Activated CD8-positive, alpha-beta memory T cell treated with anti-CD3 and anti-CD28 coated beads, Interleukin-2, amount 50 U/mL, for 1 hour (primary cell): ENCODE data around the gene EFCAB14.
"Not testable (repeated sequence)": the region's sequence is repeated elsewhere in the genome, so short reads cannot be mapped to it uniquely, and the experiment has no call there.

Source experiments
- DNase-seq: peaks from one replicate; pipeline ENCODE4 v3.0.0-alpha.2; 2020; ENCODE audit errors: extremely low read depth

Gene EFCAB14

DNA sequence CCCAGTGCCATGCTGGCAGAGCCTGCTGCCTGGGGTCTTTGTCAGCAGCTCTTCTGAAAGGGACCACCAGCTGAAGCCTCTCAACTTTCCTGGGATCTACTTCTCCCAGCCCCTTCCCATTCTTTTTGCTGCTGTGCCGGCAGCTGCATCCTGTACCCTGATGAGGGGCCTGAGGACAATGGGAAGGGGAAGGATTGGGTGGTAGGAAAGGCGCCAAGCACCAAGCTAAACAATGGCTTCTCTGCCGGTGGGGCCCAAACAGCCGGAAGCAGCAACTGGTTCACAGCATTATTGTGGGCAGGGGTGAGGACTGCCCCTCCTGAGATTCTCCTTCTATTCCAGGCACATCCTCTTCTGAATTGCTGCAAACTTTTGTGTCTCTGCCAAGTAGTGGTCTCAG lies 5.0 kb upstream of the EFCAB14 start:
- DNase-seq: no peak

DNA sequence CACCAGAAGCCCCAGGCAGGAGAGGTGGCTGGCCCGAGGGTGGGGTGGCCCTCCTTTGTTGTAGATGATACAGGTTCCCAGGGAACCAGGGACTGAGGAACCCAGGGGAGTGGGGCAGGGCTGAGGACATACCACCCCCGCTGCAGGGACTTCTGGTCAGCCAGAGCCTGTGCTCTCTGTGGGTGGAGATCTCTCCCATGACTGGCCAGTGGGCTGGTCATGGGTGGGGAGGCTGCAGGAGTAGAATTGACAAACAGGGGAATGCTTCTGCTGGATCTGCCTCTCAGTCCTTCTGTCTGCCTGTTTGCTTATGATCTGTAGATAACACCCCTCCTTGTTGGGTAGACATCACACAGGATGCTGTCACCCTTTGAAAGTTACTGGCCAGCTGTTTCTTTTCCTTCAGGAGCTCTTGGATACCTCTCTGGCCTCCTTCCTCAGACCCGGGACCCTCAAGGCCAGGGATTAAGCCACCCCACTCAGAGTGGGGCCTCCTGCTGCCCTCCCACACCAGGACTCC lies 2.8 kb upstream of the EFCAB14 start:
- DNase-seq: no peak

DNA sequence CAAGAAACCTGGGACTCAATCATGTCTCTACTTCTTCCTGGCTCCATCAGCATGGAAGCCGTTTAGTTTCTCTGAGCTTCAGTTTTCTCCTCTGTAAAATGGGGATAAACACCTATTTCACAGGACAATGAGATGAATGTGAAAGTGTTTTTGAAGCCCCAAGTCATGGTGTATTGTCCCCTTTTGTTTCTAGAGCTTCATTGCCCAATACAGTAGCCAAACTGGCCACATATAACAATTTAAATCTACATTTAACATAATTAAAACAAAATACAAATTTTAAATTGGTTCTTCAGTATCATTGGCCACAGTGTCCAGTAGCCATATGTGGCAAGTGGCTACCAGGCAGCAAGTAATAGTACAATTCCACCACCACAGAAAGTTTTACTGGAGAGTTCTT lies 2.3 kb upstream of the EFCAB14 start:
- DNase-seq: no peak

DNA sequence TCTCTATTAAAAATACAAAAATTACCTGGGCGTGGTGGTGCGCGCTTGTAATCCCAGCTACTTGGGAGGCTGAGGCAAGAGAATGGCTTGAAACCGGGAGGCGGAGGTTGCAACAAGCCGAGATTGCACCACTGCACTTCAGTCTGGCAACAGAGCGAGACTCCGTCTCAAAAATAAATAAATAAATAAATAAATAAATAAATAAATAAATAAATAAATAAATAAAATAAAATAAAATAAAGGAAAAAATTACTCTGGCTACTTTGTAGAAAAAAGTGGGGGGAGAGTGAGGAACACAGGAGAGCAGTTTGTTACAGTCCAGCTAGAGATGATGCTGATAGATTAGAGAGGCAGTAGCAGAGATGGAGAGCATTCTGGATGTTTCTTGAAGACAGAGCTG lies 1.4 kb upstream of the EFCAB14 start:
- DNase-seq: not testable (repeated sequence)

DNA sequence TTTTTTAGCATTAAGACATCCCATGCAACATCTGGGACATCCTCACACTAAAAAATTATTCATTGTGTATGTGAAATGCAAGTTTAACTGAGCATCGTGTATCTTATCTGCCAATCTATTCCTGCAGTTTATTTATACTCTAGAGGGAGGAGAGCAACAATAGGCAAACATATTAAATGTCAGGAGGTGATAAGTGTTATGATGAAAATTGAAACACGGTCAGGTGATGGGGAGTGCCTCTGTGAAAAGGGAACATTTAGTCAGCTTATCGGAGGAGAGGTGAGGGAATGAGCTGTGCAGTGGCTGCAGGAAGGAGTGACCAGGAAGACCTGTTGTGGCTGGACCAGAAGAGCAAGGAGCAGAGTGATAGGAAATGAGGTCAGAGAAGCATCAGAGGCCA lies 775 bp upstream of the EFCAB14 start:
- DNase-seq: no peak

DNA sequence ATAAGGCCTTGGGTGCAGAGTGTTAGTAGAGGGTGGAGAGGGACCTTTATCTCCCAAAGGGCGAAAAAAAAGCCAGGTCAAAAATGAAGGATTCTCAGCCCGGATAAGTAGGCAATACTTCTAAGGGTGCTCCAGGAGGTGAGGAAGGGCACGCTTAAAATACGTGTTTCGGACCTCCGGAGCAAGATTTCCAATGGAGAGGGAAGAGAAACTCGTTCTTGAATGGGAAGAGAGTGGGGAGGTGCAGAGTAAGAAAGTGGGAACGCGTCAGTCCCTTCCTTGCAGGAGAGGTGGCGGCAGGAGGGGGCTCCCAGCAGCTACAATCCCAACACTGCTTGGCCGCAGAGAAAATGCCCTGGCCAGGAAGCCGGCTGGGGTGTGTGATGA lies 581 bp downstream of the EFCAB14 start:
- DNase-seq: no peak

DNA sequence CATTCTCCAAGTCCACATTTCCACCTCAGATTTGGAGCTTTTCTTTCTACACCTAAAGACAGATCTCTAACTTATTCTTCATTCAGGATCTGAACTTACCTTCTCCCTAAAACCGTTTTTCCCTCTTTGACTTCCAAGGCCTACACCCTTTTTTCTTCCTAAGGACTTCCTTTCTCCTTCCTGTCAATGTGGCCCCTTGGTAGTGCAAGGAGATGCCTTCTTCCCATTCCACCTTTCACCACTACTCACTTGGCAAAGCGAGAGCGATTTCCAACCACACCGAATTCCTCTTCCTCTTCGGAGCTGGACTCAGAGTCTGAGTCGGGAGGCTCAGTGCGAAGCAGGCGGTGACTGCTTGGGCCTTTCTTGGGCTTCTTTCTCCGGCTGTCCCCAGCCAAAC lies 1.3 kb downstream of the EFCAB14 start:
- no peak for DNase-seq

DNA sequence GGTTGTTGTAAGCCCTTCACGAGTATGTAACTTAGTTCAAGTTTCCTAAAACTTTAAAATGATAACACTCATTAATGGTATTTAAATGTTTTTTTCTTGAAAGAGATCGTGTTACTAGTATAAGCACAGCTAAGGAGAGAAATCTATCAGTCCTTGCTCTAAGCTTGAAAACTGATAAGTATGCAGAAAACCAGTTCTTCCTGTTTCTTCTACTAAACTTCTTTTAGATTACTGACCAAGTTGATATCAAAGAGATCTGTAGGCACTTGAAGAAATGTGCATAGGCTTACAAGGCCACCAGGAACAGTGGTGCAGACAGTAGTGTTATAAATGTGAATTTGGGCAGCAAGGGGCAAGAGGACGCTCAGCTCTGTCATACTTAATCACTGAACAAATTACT lies 3.9 kb downstream of the EFCAB14 start:
- no peak for DNase-seq

DNA sequence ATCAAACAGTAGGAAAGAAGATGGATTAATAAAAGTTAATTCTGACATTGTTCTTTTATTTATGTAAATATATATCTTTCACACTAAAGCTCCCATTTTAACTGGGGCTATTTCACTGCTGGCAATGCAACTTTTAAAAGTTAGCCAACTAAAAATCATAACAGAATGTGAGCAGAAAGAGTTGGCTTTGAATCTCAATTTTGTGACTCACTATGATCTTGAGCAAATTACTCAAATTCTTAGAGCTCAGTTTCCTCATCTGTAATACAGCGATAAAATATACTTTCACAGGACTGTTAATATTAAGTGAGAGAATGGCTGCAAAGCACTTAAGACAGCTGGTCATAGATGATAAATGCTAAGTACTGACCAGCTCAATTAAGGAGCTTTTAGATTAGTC lies 10.8 kb downstream of the EFCAB14 start:
- no peak for DNase-seq

DNA sequence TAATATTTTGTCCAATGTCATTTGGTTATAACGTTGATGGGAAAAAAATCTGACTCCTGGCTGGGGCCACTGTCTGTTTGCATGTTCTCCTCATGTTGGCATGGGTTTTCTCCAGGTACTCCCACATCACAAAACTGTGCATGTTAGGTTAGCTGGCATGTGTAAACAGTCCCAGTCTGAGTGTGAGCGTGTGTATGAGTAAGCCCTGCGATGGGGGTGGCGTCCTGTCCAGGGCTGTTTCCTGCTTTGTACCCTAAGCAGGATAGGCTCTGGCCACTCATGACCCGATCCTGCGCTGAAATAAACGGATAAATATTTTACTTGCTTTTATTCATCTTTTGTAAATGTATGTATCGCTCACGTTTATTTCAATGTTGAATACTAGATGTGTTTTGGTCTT lies 13.5 kb downstream of the EFCAB14 start:
- DNase-seq: no peak

DNA sequence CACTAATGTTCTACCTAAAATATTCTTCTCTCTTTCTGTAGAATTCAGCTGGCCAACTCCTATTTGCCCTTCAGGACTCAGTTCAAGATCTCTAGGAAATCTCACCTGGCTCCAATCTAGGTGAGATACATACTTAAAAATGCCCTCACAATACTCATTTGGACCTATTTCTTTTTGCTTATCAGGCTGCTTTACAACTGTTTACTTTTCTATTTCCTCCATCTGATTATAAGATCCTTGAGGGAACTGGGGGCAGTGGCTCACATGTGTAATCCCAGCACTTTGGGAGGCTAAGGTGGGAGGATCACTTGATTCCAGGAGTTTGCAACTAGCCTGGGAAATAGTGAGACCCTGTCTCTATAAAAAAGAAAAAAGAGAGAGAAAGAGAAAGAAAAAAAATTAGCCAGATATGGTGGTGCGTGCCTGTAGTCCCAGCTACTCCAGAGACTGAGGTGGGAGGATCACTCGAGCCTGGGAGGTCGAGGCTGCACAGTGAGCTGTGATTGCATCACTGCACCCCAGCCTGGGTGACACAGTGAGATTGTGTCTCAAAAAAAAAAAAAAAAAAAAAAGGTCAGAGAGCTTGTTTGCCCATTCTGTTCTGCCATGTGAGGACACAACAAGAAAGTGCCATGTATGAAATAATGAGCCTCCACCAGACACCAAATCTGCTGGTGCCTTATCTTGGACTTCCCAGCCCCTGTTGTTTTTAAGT lies 14.8 kb downstream of the EFCAB14 start:
- no peak for DNase-seq

DNA sequence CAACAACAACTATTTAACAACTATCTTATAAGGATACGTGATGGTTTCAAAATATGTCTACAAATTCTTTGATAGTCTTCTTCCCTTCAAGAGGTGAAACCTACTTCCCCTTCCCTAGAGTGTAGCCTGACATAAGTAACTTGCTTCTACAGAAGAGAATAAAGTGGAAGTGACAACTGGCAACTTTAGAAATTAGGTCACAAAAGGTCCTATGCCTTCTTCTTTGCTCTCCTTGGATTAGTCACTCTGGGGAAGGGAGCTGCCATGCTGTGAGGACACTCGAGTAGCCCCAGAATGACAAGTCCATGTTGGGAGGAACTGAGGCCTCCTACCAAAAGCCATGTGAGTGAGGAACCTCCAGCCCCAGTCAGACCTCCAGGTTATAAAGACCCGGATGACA lies 19.2 kb downstream of the EFCAB14 start:
- no peak for DNase-seq

DNA sequence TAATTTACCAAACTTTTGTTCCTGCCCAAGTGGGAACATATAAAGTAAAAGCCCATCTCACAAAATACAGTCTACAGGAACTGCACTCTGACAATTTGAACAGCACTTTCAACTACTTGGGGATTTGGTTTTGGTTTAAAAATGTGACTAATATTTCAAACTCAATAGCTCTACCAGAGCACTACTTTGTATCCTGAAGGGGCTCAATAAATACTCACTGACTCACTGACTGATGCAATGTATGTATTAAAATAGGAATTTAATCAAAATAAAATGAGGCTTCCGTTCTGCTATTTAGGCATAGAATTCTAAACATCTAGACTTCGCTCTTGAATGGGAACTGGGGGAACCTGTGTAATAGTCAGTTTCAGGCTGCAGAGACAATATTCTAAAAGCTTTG lies 21.9 kb downstream of the EFCAB14 start:
- no peak for DNase-seq

DNA sequence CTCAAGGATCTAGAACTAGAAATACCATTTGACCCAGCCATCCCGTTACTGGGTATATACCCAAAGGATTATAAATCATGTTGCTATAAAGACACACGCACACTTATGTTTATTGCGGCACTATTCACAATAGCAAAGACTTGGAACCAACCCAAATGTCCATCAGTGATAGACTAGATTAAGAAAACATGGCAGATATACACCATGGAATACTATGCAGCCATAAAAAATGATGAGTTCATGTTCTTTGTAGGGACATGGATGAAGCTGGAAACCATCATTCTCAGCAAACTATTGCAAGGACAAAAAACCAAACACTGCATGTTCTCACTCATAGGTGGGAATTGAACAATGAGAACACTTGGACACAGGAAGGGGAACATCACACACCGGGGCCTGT lies 24.2 kb downstream of the EFCAB14 start:
- not testable (repeated sequence) for DNase-seq

DNA sequence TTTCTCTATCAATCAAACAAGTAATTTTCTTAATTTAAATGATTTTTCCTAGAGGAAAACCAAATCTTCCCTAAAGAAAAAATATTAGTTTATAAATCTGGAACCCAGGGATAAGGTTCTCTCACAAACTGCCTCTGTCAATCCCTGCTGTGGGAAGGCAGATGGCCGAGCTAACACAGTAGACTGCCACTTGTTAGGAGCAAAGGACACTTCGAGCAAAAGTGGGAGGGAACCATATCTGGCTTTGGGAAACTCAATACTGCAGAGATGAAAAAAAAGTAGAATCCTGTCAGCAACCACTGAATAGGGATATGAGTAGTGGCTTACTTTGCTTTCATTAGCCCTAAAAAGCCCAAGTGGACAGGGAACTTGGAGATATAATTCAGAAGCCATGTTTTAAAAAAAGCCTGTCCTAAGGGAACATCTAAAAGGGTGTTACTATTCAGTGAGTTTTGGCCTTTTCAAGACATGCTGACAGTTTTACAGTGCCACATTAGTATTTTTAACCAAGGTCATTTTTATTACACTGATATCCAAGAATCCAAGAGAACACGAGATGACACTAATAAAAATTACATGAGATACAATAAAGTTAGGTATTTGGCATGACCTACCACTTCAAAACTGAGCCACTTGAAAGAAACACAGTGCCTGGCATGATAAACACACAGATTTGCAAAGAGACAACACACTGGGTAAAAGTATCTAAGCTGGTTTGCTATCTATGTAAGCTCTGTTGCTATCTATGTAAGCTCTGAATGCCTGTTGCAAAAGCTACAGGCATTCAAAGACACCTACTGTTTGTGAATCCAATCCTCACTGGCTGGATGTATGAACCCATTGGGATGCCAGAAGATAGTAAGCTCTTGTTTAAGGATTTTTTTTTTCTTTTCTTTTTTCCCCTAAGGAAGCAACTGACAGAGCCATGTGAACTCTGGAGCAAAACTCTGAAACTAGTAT lies 25.8 kb downstream of the EFCAB14 start:
- DNase-seq: no peak

DNA sequence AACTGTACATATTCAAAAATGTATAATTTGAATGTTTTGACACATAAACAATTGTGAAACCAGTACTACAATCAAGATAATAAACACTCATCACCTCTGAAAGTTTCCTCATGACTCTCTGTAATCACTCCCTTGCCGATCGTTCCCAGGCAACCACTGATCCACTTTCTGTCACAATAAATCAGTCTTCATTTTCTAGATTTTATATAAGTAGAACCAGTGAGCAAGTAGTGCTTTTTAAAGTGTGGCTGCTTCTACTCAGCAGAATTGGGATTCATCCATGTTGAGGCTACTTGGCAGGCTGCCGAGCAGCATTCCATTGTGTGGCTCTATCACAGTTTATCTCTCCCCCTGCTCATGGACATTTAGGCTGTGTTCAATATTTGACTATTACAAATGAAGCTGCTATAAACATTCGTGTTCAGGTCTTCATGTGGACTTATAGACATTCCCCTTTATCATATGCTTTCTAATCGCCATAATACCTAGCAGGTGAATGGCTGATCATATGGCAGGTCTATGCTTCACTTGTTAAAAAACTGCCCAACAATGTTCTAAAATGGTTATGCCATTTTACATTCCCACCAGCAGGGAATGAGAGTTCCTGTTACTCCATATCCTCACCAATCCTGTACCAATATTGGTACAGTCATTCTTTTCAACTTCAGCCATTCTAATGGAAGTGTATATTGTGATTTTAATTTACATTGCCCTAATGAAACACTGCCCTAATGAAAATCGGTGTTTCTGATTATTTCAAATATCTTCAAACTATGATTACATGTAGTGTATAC lies 26.7 kb downstream of the EFCAB14 start:
- DNase-seq: no peak

DNA sequence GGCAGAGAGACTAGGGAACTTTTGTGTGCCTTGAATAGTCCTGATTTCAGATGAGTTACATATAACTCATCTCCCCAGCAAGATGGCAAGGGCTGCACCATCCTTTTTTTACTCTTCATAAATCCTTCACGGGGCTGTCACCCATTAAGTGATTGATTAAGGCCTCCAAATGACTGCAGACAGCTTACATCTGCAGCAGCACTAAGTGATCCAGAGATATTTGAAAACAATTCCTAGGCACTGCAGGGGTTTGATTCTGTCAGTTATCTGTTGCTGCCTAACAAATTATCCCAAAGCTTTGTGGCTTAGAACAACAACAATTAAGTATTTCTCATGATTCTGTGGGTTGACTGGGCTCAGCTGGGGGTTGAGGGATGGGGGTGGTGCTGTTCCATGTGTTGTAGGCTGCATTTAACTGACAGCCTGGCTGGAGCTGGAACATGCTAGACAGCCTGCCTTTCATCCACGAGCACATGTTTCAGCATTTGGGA lies 27.9 kb downstream of the EFCAB14 start:
- no peak for DNase-seq

DNA sequence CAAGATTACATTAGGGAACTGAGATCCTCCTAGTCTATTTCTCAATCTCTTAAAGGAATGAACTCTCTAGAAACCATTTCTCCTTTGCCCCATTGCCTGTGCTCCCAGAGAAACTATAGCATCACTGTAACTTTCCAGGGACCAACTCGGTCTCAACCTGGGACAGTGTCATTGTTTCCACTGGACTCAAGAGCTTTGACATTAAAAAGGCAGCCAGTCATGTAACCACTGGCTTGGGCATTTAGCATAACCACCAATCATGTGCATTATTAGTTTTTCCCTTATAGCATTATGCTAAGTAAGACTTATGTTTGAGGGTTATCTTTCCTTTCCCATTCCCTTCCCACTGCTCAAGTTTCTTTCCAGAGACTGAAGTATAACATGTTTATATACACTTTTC lies 29.0 kb downstream of the EFCAB14 start:
- no peak for DNase-seq

DNA sequence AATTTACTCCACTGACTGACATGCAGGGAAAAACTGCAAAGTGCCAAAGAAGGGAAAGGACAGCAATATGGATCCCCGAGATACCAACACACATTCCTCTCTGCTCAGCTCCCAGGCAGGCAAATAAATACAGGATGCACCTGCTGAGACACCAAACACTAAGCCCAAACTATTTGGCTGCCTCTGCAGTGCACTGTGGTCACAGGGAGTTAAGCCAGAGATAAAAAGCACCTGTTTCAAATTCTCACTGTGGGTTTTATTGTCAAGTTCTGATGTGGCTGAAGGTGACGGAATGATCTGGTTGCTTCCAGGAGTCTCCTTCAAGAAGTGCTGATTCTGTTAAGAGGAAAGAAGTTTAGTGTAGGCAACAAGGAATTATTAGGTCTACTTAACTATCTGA lies 29.6 kb downstream of the EFCAB14 start:
- DNase-seq: no peak

DNA sequence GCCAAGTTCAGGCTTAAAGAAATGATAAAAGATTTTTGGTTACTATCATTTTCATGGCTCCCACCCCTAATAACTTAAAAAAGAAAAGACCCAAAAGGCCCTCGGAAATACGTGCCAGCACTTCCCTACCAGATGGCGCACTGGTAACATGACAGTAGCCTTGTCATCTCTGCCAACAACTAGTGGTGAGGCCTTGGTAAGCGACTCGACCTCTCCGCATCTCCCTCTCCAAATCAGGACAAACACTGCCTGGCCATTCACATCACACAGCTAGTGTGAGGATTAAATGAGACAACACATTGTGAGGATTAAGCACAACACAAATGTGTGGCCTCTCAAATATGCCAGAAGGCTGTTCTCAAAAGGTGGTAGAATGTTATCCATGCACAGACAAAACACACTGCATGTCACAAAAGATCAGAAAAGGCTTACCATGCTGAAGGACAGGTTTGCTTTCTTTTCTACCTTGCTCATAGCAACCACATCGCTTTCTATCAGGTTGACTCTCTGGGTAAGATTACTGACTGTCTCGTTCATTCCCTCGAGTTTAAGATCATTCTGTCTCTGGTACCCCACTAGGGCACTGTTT lies 30.9 kb downstream of the EFCAB14 start:
- no peak for DNase-seq

DNA sequence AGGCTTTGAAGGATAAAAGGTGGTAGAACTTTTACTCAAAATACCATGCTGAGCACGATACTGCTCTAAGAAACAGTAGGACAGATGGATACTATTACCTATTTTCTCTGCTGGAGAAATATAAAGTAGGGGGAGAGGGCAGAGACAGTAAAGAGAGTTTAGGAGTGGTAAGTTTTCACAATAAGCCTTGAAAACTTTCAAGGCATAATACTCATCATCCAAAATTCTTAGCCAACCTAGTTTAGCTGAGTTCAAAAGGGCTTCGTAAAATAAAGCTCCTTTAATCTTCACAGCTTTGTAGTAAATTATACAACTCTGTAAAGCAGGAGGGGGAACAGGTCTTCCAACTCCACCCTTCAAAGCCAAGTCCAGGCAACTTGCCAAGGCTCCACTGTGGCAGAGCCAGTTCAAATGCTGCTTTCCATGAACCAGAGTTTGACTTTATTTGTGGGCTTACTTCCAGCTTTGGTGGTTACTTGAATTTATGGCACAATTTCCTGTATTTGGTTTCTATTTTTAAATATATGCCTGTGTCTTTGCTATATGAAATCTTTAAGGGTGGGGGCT lies 31.7 kb downstream of the EFCAB14 start:
- no peak for DNase-seq
